ENCODE results near the gene BABAM2. TPM values are rescaled to one million over a fixed set of nuclear protein-coding genes. Genes with fewer than 3 reads are reported as not detected.

Gene BABAM2
- total and polyA plus RNA-seq, 7 experiments from 2014 or later = 34.2 to 58.2 (median 44.2) TPM

- peaks cover 0 to 45% (median 6%) of the 10 kb centered on the region in 5 donors for H3K36me3 Mint-ChIP-seq
- Histone ChIP-seq H3K9me3 (ENCODE audit: control insufficient read depth in 2 of 3, low read length in 3 of 3) (no peaks in the 10 kb centered on the region), H3K4me1 (ENCODE audit: control insufficient read depth in 2 of 2, insufficient read depth in 2 of 2, low read length in 2 of 2) (no peaks in the 10 kb centered on the region), H3K27me3 (ENCODE audit: control insufficient read depth in 2 of 2, insufficient read depth in 2 of 2, low read length in 2 of 2) (no peaks in the 10 kb centered on the region), H3K27ac (ENCODE audit: low read depth, low read length) (no peak overlapping the region), H3K4me3 (ENCODE audit: low read length) (no peak overlapping the region), H3K36me3 (ENCODE audit: control insufficient read depth in 2 of 3, insufficient read depth in 3 of 3, low read length in 3 of 3) (peaks cover 0 to 6% (median 0%) of the 10 kb centered on the region in 3 experiments)
- no peaks in the 10 kb centered on the region for H3K27me3 Mint-ChIP-seq
- ChIA-PET CTCF (no interaction called here), POLR2A (no interaction called here)
- H3K9me3 Mint-ChIP-seq = no peaks in the 10 kb centered on the region
- intact Hi-C loops (cut with micrococcal nuclease) = no loop called here
- no peak overlapping the region for H3K4me3 Mint-ChIP-seq
- ATAC-seq (no peak), DNase-seq (no peak)
- peaks cover 0 to 7% (median 0%) of the 10 kb centered on the region in 7 donors for H3K4me1 Mint-ChIP-seq
- no peak overlapping the region for H3K27ac Mint-ChIP-seq
Measured at GRCh38 chr2:28166956-28167355, 276.4 kb downstream of the BABAM2 start.

GRCh38 chr2:28168376-28168775 is 277.8 kb downstream of the BABAM2 start:
- POLR2A ChIA-PET = no interaction called here
- no peak for ATAC-seq

GRCh38 chr2:28169492-28169891 is 279.0 kb downstream of the BABAM2 start:
- DNase-seq (no peak), ATAC-seq (no peak)
- no peak overlapping the region for H3K27ac ChIP-seq (ENCODE audit: low read depth, low read length)
- no peaks in the 10 kb centered on the region for H3K4me1 ChIP-seq (ENCODE audit: control insufficient read depth in 2 of 2, insufficient read depth in 2 of 2, low read length in 2 of 2)
- no peak overlapping the region for H3K4me3 Mint-ChIP-seq
- no peak overlapping the region for H3K27ac Mint-ChIP-seq
- H3K9me3 ChIP-seq (ENCODE audit: control insufficient read depth in 2 of 3, low read length in 3 of 3) = no peaks in the 10 kb centered on the region
- peaks cover 0 to 2% (median 0%) of the 10 kb centered on the region in 11 donors for H3K9me3 Mint-ChIP-seq
- ChIA-PET CTCF (no interaction called here), POLR2A (interaction anchor here (0.6 kb wide), 1 partner anchor 54 kb away, joined by 4 read pairs; no protein-coding TSS in a partner anchor)
- intact Hi-C loops (cut with micrococcal nuclease) = no loop called here
- H3K27me3 ChIP-seq (ENCODE audit: control insufficient read depth in 2 of 2, insufficient read depth in 2 of 2, low read length in 2 of 2) = no peaks in the 10 kb centered on the region
- H3K4me3 ChIP-seq (ENCODE audit: low read length) = no peak overlapping the region
- H3K27me3 Mint-ChIP-seq = no peaks in the 10 kb centered on the region
- peaks cover 0 to 52% (median 10%) of the 10 kb centered on the region in 5 donors for H3K36me3 Mint-ChIP-seq
- H3K36me3 ChIP-seq (ENCODE audit: control insufficient read depth in 2 of 3, insufficient read depth in 3 of 3, low read length in 3 of 3) = peaks cover 0 to 1% (median 0%) of the 10 kb centered on the region in 3 experiments
- H3K4me1 Mint-ChIP-seq = peaks cover 0 to 3% (median 0%) of the 10 kb centered on the region in 7 donors

More at GRCh38 chr2:28168376-28168775, 277.8 kb downstream of the BABAM2 start:
- no peak overlapping the region for H3K27ac Mint-ChIP-seq
- H3K4me1 Mint-ChIP-seq = peaks cover 0 to 7% (median 0%) of the 10 kb centered on the region in 7 donors
- H3K27me3 ChIP-seq (ENCODE audit: control insufficient read depth in 2 of 2, insufficient read depth in 2 of 2, low read length in 2 of 2) = no peaks in the 10 kb centered on the region
- no peak overlapping the region for H3K4me3 Mint-ChIP-seq
- no peak overlapping the region for H3K27ac ChIP-seq (ENCODE audit: low read depth, low read length)
- H3K36me3 ChIP-seq (ENCODE audit: control insufficient read depth in 2 of 3, insufficient read depth in 3 of 3, low read length in 3 of 3) = peaks cover 0 to 6% (median 0%) of the 10 kb centered on the region in 3 experiments
- H3K9me3 ChIP-seq (ENCODE audit: control insufficient read depth in 2 of 3, low read length in 3 of 3) = no peaks in the 10 kb centered on the region
- H3K9me3 Mint-ChIP-seq = no peaks in the 10 kb centered on the region
- CTCF ChIA-PET = no interaction called here
- DNase-seq = no peak
- H3K4me3 ChIP-seq (ENCODE audit: low read length) = no peak overlapping the region
- no peaks in the 10 kb centered on the region for H3K4me1 ChIP-seq (ENCODE audit: control insufficient read depth in 2 of 2, insufficient read depth in 2 of 2, low read length in 2 of 2)
- H3K36me3 Mint-ChIP-seq = peaks cover 0 to 48% (median 6%) of the 10 kb centered on the region in 5 donors
- H3K27me3 Mint-ChIP-seq = no peaks in the 10 kb centered on the region
- intact Hi-C loops (cut with micrococcal nuclease) = no loop called here

GRCh38 chr2:28172114-28172898 is 281.8 kb downstream of the BABAM2 start:
- H3K4me3 ChIP-seq (ENCODE audit: low read length) = no peak overlapping the region
- peaks cover 0 to 17% (median 0%) of the 10 kb centered on the region in 3 experiments for H3K9me3 ChIP-seq (ENCODE audit: control insufficient read depth in 2 of 3, low read length in 3 of 3)
- ChIA-PET CTCF (no interaction called here), POLR2A (no interaction called here)
- no peak for DNase-seq
- no peak overlapping the region for H3K4me3 Mint-ChIP-seq
- H3K36me3 Mint-ChIP-seq = peaks cover 0 to 43% (median 24%) of the 10 kb centered on the region in 5 donors
- H3K4me1 ChIP-seq (ENCODE audit: control insufficient read depth in 2 of 2, insufficient read depth in 2 of 2, low read length in 2 of 2) = no peaks in the 10 kb centered on the region
- intact Hi-C loops (cut with micrococcal nuclease) = no loop called here
- H3K27ac ChIP-seq (ENCODE audit: low read depth, low read length) = no peak overlapping the region
- no peaks in the 10 kb centered on the region for H3K36me3 ChIP-seq (ENCODE audit: control insufficient read depth in 2 of 3, insufficient read depth in 3 of 3, low read length in 3 of 3)
- H3K27ac Mint-ChIP-seq = no peak overlapping the region
- ATAC-seq = no peak
- peaks cover 0 to 7% (median 0%) of the 10 kb centered on the region in 7 donors for H3K4me1 Mint-ChIP-seq
- no peaks in the 10 kb centered on the region for H3K27me3 Mint-ChIP-seq
- H3K9me3 Mint-ChIP-seq = peaks cover 0 to 18% (median 10%) of the 10 kb centered on the region in 11 donors
- no peaks in the 10 kb centered on the region for H3K27me3 ChIP-seq (ENCODE audit: control insufficient read depth in 2 of 2, insufficient read depth in 2 of 2, low read length in 2 of 2)

- Histone ChIP-seq H3K4me3 (ENCODE audit: low read length) (no peak overlapping the region), H3K36me3 (ENCODE audit: control insufficient read depth in 2 of 3, insufficient read depth in 3 of 3, low read length in 3 of 3) (no peaks in the 10 kb centered on the region), H3K4me1 (ENCODE audit: control insufficient read depth in 2 of 2, insufficient read depth in 2 of 2, low read length in 2 of 2) (no peaks in the 10 kb centered on the region), H3K9me3 (ENCODE audit: control insufficient read depth in 2 of 3, low read length in 3 of 3) (peaks cover 0 to 17% (median 0%) of the 10 kb centered on the region in 3 experiments), H3K27me3 (ENCODE audit: control insufficient read depth in 2 of 2, insufficient read depth in 2 of 2, low read length in 2 of 2) (no peaks in the 10 kb centered on the region), H3K27ac (ENCODE audit: low read depth, low read length) (no peak overlapping the region)
- Mint-ChIP-seq H3K27ac (no peak overlapping the region), H3K4me3 (no peak overlapping the region), H3K4me1 (peaks cover 0 to 10% (median 0%) of the 10 kb centered on the region in 7 donors), H3K9me3 (peaks cover 0 to 24% (median 11%) of the 10 kb centered on the region in 11 donors), H3K27me3 (no peaks in the 10 kb centered on the region), H3K36me3 (peaks cover 0 to 43% (median 32%) of the 10 kb centered on the region in 5 donors)
- intact Hi-C loops (cut with micrococcal nuclease) = no loop called here
- DNase-seq (no peak), ATAC-seq (no peak)
- POLR2A ChIA-PET = no interaction called here
- CTCF ChIA-PET = no interaction called here
Measured at GRCh38 chr2:28173377-28173776, 282.8 kb downstream of the BABAM2 start.

- Histone ChIP-seq H3K9me3 (ENCODE audit: control insufficient read depth in 2 of 3, low read length in 3 of 3) (peaks cover 0 to 17% (median 0%) of the 10 kb centered on the region in 3 experiments), H3K27me3 (ENCODE audit: control insufficient read depth in 2 of 2, insufficient read depth in 2 of 2, low read length in 2 of 2) (no peaks in the 10 kb centered on the region), H3K27ac (ENCODE audit: low read depth, low read length) (no peak overlapping the region), H3K36me3 (ENCODE audit: control insufficient read depth in 2 of 3, insufficient read depth in 3 of 3, low read length in 3 of 3) (no peaks in the 10 kb centered on the region), H3K4me1 (ENCODE audit: control insufficient read depth in 2 of 2, insufficient read depth in 2 of 2, low read length in 2 of 2) (no peaks in the 10 kb centered on the region), H3K4me3 (ENCODE audit: low read length) (no peak overlapping the region)
- Mint-ChIP-seq H3K36me3 (peaks cover 0 to 42% (median 35%) of the 10 kb centered on the region in 5 donors), H3K4me3 (no peak overlapping the region), H3K9me3 (peaks cover 0 to 29% (median 16%) of the 10 kb centered on the region in 11 donors), H3K4me1 (peaks cover 0 to 15% (median 0%) of the 10 kb centered on the region in 7 donors), H3K27ac (no peak overlapping the region), H3K27me3 (no peaks in the 10 kb centered on the region)
- POLR2A ChIA-PET = no interaction called here
- DNase-seq (no peak), ATAC-seq (no peak)
- intact Hi-C loops (cut with micrococcal nuclease) = no loop called here
- CTCF ChIA-PET = interaction anchor here (0.7 kb wide), 1 partner anchor 340 kb away, joined by 3 read pairs; no protein-coding TSS in a partner anchor
Measured at GRCh38 chr2:28174211-28174610, 283.7 kb downstream of the BABAM2 start.
